ENCODE results near the gene BCOR.

DNA sequence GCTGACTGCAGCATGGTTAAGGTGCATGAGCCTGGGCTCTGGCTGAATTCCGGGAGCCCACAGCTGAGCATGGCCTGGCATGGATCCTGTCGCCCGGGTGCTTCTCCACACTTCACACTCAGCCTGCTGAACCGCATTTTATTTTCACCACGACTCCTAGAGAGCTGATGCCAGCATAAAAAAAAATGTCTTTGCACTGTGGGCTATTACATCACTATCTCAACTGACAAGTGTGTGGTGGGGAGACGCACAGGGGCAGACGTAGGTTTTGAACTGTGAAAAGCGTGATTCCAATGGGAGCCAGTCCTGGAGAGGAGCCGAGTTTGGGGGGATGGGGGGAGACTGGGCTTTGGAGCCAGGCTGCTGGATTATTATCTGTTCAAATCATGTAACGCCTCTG lies 36.8 kb downstream of the BCOR start:
- TF ChIP-seq, protein P1, sequence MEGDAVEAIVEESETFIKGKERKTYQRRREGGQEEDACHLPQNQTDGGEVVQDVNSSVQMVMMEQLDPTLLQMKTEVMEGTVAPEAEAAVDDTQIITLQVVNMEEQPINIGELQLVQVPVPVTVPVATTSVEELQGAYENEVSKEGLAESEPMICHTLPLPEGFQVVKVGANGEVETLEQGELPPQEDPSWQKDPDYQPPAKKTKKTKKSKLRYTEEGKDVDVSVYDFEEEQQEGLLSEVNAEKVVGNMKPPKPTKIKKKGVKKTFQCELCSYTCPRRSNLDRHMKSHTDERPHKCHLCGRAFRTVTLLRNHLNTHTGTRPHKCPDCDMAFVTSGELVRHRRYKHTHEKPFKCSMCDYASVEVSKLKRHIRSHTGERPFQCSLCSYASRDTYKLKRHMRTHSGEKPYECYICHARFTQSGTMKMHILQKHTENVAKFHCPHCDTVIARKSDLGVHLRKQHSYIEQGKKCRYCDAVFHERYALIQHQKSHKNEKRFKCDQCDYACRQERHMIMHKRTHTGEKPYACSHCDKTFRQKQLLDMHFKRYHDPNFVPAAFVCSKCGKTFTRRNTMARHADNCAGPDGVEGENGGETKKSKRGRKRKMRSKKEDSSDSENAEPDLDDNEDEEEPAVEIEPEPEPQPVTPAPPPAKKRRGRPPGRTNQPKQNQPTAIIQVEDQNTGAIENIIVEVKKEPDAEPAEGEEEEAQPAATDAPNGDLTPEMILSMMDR (conservative IDR thresholded peaks at IDR 0.05): no peak
- TF ChIP-seq ZFX (IDR thresholded peaks at IDR 0.05): no peak

All from C4-2B (cell line).